Measurements from ENCODE around the gene DCTN4.
A peak's percentile ranks its signal among the peaks of the same experiment; 100 is the strongest.

DCTN4 gene

GRCh38 chr5:150706776-150707390, 51.9 kb downstream of the DCTN4 start:
- no peak overlapping the region for H3K4me3 ChIP-seq (ENCODE audit: low read depth, low read length)
- no peak for DNase-seq (ENCODE audit: low read depth)
- no peak for TF ChIP-seq CTCF (IDR thresholded peaks at IDR 0.05; ENCODE audit: low read depth, low read length, missing control alignments)

- no peak overlapping the region for H3K4me3 ChIP-seq (ENCODE audit: low read depth, low read length)
- no peak for TF ChIP-seq CTCF (IDR thresholded peaks at IDR 0.05; ENCODE audit: low read depth, low read length, missing control alignments)
- DNase-seq (ENCODE audit: low read depth) = no peak
These were observed 55.1 kb downstream of the DCTN4 start for GRCh38 chr5:150703762-150704161.

- TF ChIP-seq CTCF (IDR thresholded peaks at IDR 0.05; ENCODE audit: low read depth, low read length, missing control alignments) = peak; percentile 66
- peak; percentile 72 for DNase-seq (ENCODE audit: low read depth)
- H3K4me3 ChIP-seq (ENCODE audit: low read depth, low read length) = peak within 1 kb of the TSS; percentile 83
These were observed 58.0 kb downstream of the DCTN4 start, which contains the start of gene RBM22 for GRCh38 chr5:150700594-150701377. Gene RBM22 (minus strand): TSS chr5:150701062. CDS start chr5:150700985, 77 bp downstream.

- TF ChIP-seq CTCF (IDR thresholded peaks at IDR 0.05; ENCODE audit: low read depth, low read length, missing control alignments) = no peak
- no peak for DNase-seq (ENCODE audit: low read depth)
These were observed 58.6 kb downstream of the DCTN4 start for GRCh38 chr5:150700246-150700593.

GRCh38 chr5:150694612-150695011, 64.2 kb downstream of the DCTN4 start:
- TF ChIP-seq CTCF (IDR thresholded peaks at IDR 0.05; ENCODE audit: low read depth, low read length, missing control alignments) = no peak
- no peak for DNase-seq (ENCODE audit: low read depth)
- no peak overlapping the region for H3K4me3 ChIP-seq (ENCODE audit: low read depth, low read length)

More at GRCh38 chr5:150700246-150700593, 58.6 kb downstream of the DCTN4 start:
- peak overlapping the region; percentile 83 for H3K4me3 ChIP-seq (ENCODE audit: low read depth, low read length)

GRCh38 chr5:150692276-150692675, 66.5 kb downstream of the DCTN4 start:
- DNase-seq (ENCODE audit: low read depth) = no peak
- H3K4me3 ChIP-seq (ENCODE audit: low read depth, low read length) = no peak overlapping the region
- TF ChIP-seq CTCF (IDR thresholded peaks at IDR 0.05; ENCODE audit: low read depth, low read length, missing control alignments) = no peak
